Measurements from ENCODE around the gene LSM4.

Gene LSM4

GRCh38 chr19:18274219-18274780 lies 48.6 kb downstream of the LSM4 start, which contains the start of gene IQCN:
IQCN (minus strand) TSS chr19:18274452; CDS start chr19:18269478, 4,974 bp downstream.
- DNase-seq = peak; percentile 34

- no peak for DNase-seq
Observed at GRCh38 chr19:18273561-18274218, 49.2 kb downstream of the LSM4 start.

- no peak for DNase-seq
Observed at GRCh38 chr19:18271433-18271841, 51.4 kb downstream of the LSM4 start.

- no peak for DNase-seq
Observed at GRCh38 chr19:18270326-18270725, 52.5 kb downstream of the LSM4 start.

- DNase-seq = no peak
Observed at GRCh38 chr19:18269070-18269723, 53.7 kb downstream of the LSM4 start.

GRCh38 chr19:18266771-18267686 lies 55.8 kb downstream of the LSM4 start:
- DNase-seq = no peak

GRCh38 chr19:18265582-18265981 lies 57.3 kb downstream of the LSM4 start:
- no peak for DNase-seq

GRCh38 chr19:18264971-18265540 lies 57.8 kb downstream of the LSM4 start:
- DNase-seq = no peak

- no peak for DNase-seq
Observed at GRCh38 chr19:18264137-18264854, 58.6 kb downstream of the LSM4 start.

GRCh38 chr19:18263324-18264136 lies 59.3 kb downstream of the LSM4 start:
- DNase-seq = no peak

GRCh38 chr19:18262917-18263316 lies 60.0 kb downstream of the LSM4 start:
- no peak for DNase-seq

- DNase-seq = no peak
Observed at GRCh38 chr19:18262144-18262543, 60.7 kb downstream of the LSM4 start.

- no peak for DNase-seq
Observed at GRCh38 chr19:18261474-18261873, 61.4 kb downstream of the LSM4 start.

- DNase-seq = no peak
Observed at GRCh38 chr19:18259893-18260292, 63.0 kb downstream of the LSM4 start.

GRCh38 chr19:18257503-18258470 lies 65.1 kb downstream of the LSM4 start:
- DNase-seq = no peak
